GM12874 (cell line): Measurements from ENCODE around the gene ZDHHC3.
A peak's percentile ranks its signal among the peaks of the same experiment; 100 is the strongest.

Experiments
- CTCF ChIP-seq: IDR thresholded peaks from 2 replicates; pipeline ENCODE4 v1.5.1; 2011; ENCODE audit warnings: low read depth, mild to moderate bottlenecking, control low read depth, low read length, moderate library complexity; ENCODE audit not compliant: insufficient read depth

The ZDHHC3 gene

GRCh38 chr3:44913868-44914468, 62.0 kb downstream of the ZDHHC3 start:
- peak; percentile 83 for TF ChIP-seq CTCF

- no peak for TF ChIP-seq CTCF
Observed at GRCh38 chr3:44910693-44911092, 65.3 kb downstream of the ZDHHC3 start.

GRCh38 chr3:44909063-44909462, 66.9 kb downstream of the ZDHHC3 start:
- no peak for TF ChIP-seq CTCF

- TF ChIP-seq CTCF = no peak
Observed at GRCh38 chr3:44907612-44908011, 68.4 kb downstream of the ZDHHC3 start.

- TF ChIP-seq CTCF = no peak
Observed at GRCh38 chr3:44906997-44907396, 69.0 kb downstream of the ZDHHC3 start.

GRCh38 chr3:44905446-44906157, 70.4 kb downstream of the ZDHHC3 start:
- TF ChIP-seq CTCF = no peak

- no peak for TF ChIP-seq CTCF
Observed at GRCh38 chr3:44903751-44904150, 72.2 kb downstream of the ZDHHC3 start.
